ENCODE data around the gene TTC9C.
"Not testable (repeated sequence)": the region's sequence is repeated elsewhere in the genome, so short reads cannot be mapped to it uniquely, and the experiment has no call there.

Gene TTC9C

DNA sequence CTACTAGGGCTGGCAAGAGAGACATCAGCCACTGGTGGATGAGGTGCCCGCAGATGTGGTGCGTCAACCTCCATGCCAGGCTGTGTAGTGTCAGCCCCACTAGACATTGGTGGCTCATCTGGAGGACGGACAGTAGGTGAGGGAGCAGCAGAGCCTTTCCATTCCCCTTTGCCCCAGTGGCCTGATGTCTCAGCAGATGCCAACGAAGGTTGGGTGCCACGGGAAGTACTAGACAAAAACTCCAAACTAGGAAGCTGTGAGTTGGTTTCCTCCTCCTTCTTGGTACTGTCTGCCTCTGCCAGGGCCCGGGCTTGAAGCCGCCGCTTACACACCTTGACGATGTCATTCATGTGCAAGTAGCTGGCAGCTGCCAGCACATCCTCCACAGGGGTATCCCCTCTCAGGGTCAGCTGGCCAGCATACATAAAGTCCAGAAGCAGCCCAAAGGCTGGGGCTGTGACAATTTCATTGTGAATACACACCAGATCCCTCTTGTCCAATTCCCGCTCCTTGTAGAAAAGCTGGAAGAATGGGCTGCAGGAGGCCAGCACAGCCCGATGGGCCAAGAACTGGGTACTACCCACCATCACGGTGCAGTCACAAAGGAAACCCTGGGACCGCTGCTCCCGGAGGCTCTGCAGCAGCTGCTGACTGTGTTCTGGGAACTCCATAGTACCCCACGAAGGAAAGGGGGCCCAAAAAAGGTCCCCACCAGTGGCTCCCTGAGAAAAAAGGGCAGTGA lies 24.9 kb downstream of the TTC9C start:
- DNase-seq, result no peak

DNA sequence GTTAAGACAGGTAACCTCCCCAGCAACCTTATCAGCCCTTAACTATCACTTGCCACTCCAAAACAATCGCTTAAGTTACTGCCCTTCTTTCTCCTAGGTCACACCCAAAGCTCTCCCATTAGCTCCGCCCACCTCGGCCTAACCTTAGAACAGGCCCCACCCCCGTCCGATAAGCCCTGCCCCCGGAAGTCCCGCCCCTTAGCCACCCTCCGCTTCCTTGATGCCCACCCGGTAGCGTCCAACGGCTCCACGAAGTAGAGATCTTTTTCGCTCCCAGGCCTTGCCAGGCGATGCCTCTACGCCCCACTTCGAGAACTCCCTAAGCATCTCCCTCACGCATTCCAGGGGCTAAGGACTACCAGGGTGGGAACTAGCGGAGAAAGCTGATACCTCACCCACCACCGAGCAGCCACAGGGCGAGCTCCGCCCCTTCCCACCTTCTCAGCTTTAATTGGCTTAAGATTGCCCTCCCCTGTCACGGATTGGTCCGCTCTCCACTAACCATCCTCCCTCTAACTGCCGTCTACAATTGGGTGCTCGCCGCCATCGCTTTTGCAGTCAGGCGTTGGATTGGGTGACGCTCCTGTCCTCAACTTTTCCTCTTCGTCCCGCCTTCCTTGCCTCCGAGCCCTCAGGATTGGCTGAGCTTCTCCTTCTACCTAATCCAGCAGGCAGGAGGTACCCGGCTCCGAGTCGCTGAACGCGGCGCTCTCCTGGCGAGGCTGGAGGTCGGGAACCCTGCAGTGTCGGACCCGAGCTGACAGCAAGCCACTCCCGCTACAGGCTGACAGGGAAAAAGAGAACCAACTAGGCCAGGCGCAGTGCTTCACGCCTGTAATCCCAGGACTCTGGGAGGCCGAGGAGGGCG lies 25.7 kb downstream of the TTC9C start, which contains the start of gene ZBTB3:
Gene ZBTB3, minus strand, starts transcription at position 425 of the 868 bp plus-strand sequence. CDS start 496 bp downstream, outside the sequence.
- DNase-seq, result peak; percentile 97 to 98

DNA sequence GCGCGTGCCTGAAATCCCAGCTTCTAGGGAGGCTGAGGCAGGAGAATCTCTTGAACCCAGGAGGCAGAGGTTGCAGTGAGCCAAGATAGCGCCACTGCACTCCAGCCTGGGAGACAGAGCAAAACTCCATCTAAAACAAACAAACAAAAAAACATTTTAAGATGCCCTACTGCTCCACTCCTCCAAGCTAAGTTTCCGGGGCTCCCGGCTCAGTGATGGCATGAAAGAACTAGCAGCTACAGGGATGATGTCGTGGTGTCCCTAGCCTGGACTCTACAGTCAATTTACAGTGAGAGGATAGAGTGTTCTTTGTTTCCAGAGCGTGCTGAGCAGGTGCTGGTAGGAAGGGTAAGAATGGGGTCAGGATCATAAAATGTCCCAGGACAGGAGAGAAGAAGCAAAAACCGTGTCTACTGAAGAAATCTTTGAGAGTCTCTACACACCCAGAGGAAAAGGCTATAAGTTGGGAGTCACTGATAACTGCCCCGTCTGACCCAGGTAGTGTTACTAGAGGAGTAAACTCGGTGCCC lies 26.9 kb downstream of the TTC9C start:
- no peak for DNase-seq

GRCh38 chr11:62757846-62758788 lies 29.8 kb downstream of the TTC9C start:
- no peak for DNase-seq

DNA sequence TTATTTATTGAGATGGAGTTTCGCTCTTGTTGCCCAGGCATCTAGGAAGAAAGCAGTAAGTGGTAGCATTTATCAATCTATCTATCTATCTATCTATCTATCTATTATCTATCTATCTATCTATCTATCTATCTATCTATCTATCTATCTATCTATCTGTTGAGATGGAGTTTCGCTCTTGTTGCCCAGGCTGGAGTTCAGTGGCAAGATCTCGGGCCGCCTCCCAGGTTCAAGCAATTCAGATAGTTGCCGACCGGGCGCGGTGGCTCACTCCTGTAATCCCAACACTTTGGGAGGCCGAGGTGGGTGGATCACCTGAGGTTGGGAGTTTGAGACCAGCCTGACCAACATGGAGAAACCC lies 32.6 kb downstream of the TTC9C start:
- DNase-seq, result not testable (repeated sequence)

GRCh38 chr11:62770778-62771143 lies 42.5 kb downstream of the TTC9C start:
- peak; percentile 58 to 59 for DNase-seq

DNA sequence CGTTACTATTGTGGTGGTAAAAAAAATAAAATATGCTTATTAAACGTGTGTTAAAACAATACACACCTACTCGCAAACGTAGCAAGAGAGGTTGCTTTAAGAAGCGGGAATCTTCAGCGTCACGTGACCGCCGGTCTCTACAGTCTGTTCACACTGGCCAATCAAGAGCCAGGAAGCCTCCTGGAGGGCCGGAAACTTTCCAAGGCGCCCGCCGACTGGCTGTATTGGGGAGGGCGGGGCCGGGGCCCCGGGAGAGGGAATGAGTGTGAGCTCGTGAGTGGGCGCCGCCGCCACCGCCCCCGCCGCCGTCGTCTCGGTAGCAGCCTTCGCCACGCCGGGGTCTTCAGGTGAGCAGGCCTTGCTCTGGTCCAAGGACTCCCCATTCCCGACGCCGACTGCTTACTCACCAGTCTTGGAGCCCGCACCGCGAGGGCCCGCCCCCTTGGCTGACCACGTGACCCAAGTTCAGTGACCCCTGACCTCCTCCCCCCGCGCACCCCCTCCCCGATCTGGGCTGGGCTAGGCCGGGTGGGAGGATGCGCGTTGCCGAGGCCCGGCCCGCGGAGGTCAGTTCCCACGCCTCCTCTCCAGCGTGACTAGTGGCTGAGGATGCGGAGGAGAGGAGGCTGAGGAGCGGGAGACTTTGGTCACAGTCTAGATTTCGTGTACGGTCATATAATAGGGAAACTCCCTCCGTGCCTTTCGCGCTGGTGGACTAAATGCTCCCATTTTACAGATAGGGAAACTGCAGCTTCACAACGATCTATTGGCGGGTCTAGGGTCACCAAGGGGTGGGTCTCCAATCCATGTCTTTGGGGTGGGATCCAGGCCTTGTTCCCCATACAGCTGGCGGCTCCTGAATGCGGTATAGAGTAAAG lies 43.1 kb downstream of the TTC9C start, which contains the start of gene TAF6L:
Gene TAF6L, plus strand, starts transcription at position 253 of the 878 bp plus-strand sequence. CDS start 4,388 bp downstream, outside the sequence.
- DNase-seq, result peak; percentile 98 to 99

DNA sequence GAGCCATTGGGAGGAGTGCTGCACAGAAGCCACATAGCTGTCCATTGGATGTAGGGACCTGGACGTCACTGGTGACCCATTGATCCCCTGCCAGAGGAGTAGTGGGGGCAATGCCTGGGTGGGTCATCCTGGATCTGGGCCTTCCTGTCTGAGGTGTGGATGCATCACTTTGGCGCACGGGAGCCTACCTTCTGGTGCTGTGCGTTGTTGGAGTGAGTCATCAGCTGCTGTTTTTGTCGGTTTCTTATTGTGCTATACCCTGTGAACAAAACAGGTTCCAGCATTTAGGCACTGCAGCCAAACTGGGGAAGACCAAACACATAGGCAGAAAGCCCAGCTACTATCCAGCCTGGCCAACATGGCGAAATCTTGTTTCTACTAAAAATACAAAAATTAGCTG lies 46.1 kb downstream of the TTC9C start:
- no peak for DNase-seq

DNA sequence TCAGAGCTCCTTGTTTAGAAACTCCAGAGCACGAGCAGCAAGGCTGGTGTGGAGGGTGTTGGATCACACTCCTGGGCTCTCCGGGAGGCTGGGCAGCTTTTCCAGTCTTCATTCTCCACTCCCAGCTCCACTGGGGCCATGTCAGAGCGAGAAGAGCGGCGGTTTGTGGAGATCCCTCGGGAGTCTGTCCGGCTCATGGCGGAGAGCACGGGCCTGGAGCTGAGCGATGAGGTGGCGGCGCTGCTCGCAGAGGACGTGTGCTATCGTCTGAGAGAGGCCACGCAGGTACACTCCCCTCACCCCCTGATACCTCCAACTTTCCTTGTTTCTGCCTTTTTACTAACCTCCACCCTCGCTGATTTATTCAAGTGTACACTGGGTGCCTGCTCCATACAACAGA lies 47.4 kb downstream of the TTC9C start:
- DNase-seq, result no peak

DNA sequence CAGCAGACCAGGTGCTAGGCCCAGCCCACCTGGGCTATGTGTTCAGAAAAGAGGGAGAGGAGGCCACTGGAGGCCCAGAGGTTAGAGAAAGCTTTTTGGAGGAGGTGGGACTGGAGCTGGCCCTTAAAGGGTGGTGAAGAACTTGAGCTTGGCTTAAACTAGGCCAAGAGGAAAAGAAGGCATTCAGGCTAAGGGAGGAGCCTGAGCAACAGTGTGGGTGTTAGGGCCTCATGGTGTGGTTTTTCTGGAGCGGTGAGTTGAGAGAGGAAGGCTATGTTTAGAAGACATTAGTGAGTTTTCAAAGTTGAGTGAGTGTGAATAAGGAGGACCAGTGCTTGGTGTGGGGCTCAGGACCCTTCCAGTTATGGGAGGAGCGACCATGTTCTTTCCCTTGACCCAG lies 49.1 kb downstream of the TTC9C start:
- DNase-seq, result peak in 1 of 2 experiments; percentile 44

DNA sequence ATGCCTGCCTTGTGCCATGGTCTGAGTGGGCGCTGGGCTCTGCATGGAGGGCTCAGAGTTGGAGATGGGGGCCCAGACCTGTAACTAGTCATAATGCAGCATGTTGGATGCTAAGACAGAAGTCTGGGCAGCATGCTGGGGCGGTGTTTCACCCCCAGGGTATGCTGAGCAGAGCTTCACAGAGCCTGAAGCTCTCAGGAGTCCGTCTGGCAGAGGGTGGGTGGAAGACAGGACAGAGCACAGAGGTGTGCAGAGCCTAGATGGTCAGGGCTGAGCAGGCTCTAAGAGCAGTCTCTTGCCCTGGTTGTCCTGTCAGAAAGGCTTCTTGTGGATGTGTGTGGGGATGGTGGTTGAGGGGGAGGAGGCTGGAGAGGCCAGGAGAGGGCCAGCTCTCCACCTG lies 50.2 kb downstream of the TTC9C start:
- no peak for DNase-seq

GRCh38 chr11:62782753-62783152 lies 54.5 kb downstream of the TTC9C start:
- no peak for DNase-seq

- peak; percentile 93 for DNase-seq
Observed at GRCh38 chr11:62786318-62787004, 58.2 kb downstream of the TTC9C start.

- DNase-seq, result peak; percentile 98 to 99
Observed at GRCh38 chr11:62787005-62787759, 58.9 kb downstream of the TTC9C start, which contains the start of gene TMEM179B. Gene TMEM179B (plus strand): TSS chr11:62787402. CDS start chr11:62787432, 30 bp downstream.

All from activated T-cell treated with anti-CD3 and anti-CD28 coated beads, Interleukin-2, amount 50 U/mL, for 48 hours (primary cell).